SH-SY5Y (cell line): Measurements from ENCODE around the gene SLC12A1.

Source experiments
- GATA2 ChIP-seq: IDR thresholded peaks from 2 replicates; pipeline ENCODE4 v1.6.1; 2011; ENCODE audit warnings: mild to moderate bottlenecking, low read depth, low read length
- GATA3 ChIP-seq: IDR thresholded peaks from 2 replicates; pipeline ENCODE4 v1.6.1; 2011; ENCODE audit warnings: low read depth, mild to moderate bottlenecking, low read length, moderate library complexity

- TF ChIP-seq GATA3 (no peak), GATA2 (no peak)
These were observed 128.2 kb downstream of the SLC12A1 start for GRCh38 chr15:48334260-48334659.
